GM23338 (cell line): Measurements from ENCODE around the gene NEK6. TPM values are rescaled to one million over a fixed set of nuclear protein-coding genes. Genes with fewer than 3 reads are reported as not detected.

Experiments
- ATAC-seq: fragments of 200-7000 bp; cut with Tn5 transposase; 3 replicates; pipeline ENCODE4 v1.9.1; 2020
- DNase-seq: peaks from one replicate; pipeline ENCODE4 v3.0.0-alpha.2; 2015; ENCODE audit warnings: low spot score
- H2AFZ ChIP-seq: fragments of 200-600 bp; sonication (generic); 2 replicates; pipeline ENCODE4 v1.8.0; 2016; ENCODE audit warnings: antibody characterized with exemption, mild to moderate bottlenecking, moderate library complexity
- H3F3A ChIP-seq: fragments of 200-600 bp; sonication (generic); replicated peaks from 2 replicates; pipeline ENCODE4 v1.8.0; 2017; ENCODE audit warnings: antibody characterized with exemption, mixed run types, low read depth
- H3K27ac ChIP-seq: fragments of 200-600 bp; sonication (generic); 2 replicates; pipeline ENCODE4 v1.6.1; 2016; ENCODE audit warnings: low read depth
- H3K27me3 ChIP-seq: fragments of 200-600 bp; sonication (generic); 2 replicates; pipeline ENCODE4 v1.8.0; 2016; ENCODE audit warnings: mild to moderate bottlenecking, mixed run types, moderate library complexity; ENCODE audit not compliant: insufficient read depth
- H3K36me3 ChIP-seq: fragments of 200-600 bp; sonication (generic); 2 replicates; pipeline ENCODE4 v1.8.0; 2016; ENCODE audit warnings: mild to moderate bottlenecking; ENCODE audit not compliant: insufficient read depth
- H3K4me1 ChIP-seq: fragments of 200-600 bp; sonication (generic); 2 replicates; pipeline ENCODE4 v1.8.0; 2016; ENCODE audit warnings: mild to moderate bottlenecking, moderate library complexity; ENCODE audit not compliant: insufficient read depth
- H3K4me2 ChIP-seq: fragments of 200-600 bp; sonication (generic); 2 replicates; pipeline ENCODE4 v1.7.1; 2017; ENCODE audit warnings: mixed run types
- H3K4me3 ChIP-seq: fragments of 200-600 bp; sonication (generic); 2 replicates; pipeline ENCODE4 v1.6.1; 2016; ENCODE audit warnings: mixed run types
- H3K79me2 ChIP-seq: fragments of 200-600 bp; sonication (generic); replicated peaks from 2 replicates; pipeline ENCODE4 v1.8.0; 2017; ENCODE audit warnings: mild to moderate bottlenecking; ENCODE audit not compliant: insufficient read depth
- H3K9me2 ChIP-seq: fragments of 200-600 bp; sonication (generic); 2 replicates; pipeline ENCODE4 v1.8.0; 2017; ENCODE audit not compliant: insufficient read depth
- H4K20me1 ChIP-seq: fragments of 200-600 bp; sonication (generic); replicated peaks from 2 replicates; pipeline ENCODE4 v1.8.0; 2017; ENCODE audit warnings: mild to moderate bottlenecking; ENCODE audit not compliant: insufficient read depth
- H3K27ac Mint-ChIP-seq: 2 replicates; pipeline ENCODE4 v1.8.0; 2020; ENCODE audit warnings: inconsistent platforms, mild to moderate bottlenecking, moderate library complexity, mixed read lengths
- H3K27me3 Mint-ChIP-seq: 3 replicates; pipeline ENCODE4 v1.8.0; 2022; ENCODE audit warnings: low read depth, mild to moderate bottlenecking, moderate library complexity, mixed read lengths, inconsistent platforms; ENCODE audit not compliant: insufficient read depth, poor library complexity
- H3K36me3 Mint-ChIP-seq: 3 replicates; pipeline ENCODE4 v1.8.0; 2021; ENCODE audit warnings: low read depth, mild to moderate bottlenecking, inconsistent platforms, moderate library complexity, mixed read lengths
- H3K4me1 Mint-ChIP-seq: 3 replicates; pipeline ENCODE4 v1.8.0; 2020; ENCODE audit warnings: mild to moderate bottlenecking, inconsistent platforms, mixed read lengths
- H3K4me3 Mint-ChIP-seq: 3 replicates; pipeline ENCODE4 v1.8.0; 2021; ENCODE audit warnings: moderate library complexity, mild to moderate bottlenecking, inconsistent platforms, mixed read lengths
- H3K9me3 Mint-ChIP-seq: 3 replicates; pipeline ENCODE4 v1.8.0; 2020; ENCODE audit warnings: moderate library complexity, mild to moderate bottlenecking, inconsistent platforms, mixed read lengths
- CREB1 ChIP-seq: fragments of 250-450 bp; sonication (Bioruptor Pico); IDR thresholded peaks from 2 replicates; pipeline ENCODE4 v1.5.0; 2020; ENCODE audit warnings: low read depth, mild to moderate bottlenecking, moderate library complexity
- EZH2 ChIP-seq: fragments of 200-600 bp; sonication (generic); IDR thresholded peaks from one replicate; pipeline ENCODE4 v1.8.0; 2017; ENCODE audit warnings: antibody characterized with exemption, mild to moderate bottlenecking, low read depth; ENCODE audit not compliant: unreplicated experiment
- EZH2phosphoT487 ChIP-seq: fragments of 200-600 bp; sonication (generic); IDR thresholded peaks from one replicate; pipeline ENCODE4 v1.8.1; 2018; ENCODE audit warnings: antibody characterized with exemption; ENCODE audit not compliant: unreplicated experiment
- JUNB ChIP-seq: IDR thresholded peaks from one replicate; pipeline ENCODE4 v1.6.1; 2016; ENCODE audit warnings: antibody characterized with exemption; ENCODE audit not compliant: unreplicated experiment
- NANOG ChIP-seq: IDR thresholded peaks from 2 replicates; pipeline ENCODE4 v1.6.1; 2016; ENCODE audit warnings: antibody characterized with exemption, borderline replicate concordance
- POLR2AphosphoS5 ChIP-seq: IDR thresholded peaks from 2 replicates; pipeline ENCODE4 v1.6.1; 2016; ENCODE audit warnings: antibody characterized with exemption, low read depth
- STAT1 ChIP-seq: IDR thresholded peaks from one replicate; pipeline ENCODE4 v1.6.1; 2016; ENCODE audit warnings: antibody characterized with exemption; ENCODE audit not compliant: unreplicated experiment
- ZNF114 ChIP-seq: fragments of 250-450 bp; sonication (Bioruptor Pico); IDR thresholded peaks from 2 replicates; pipeline ENCODE4 v1.5.0; 2020; ENCODE audit warnings: mild to moderate bottlenecking, moderate library complexity
- ZNF331 ChIP-seq: fragments of 250-450 bp; sonication (Bioruptor Pico); IDR thresholded peaks from 2 replicates; pipeline ENCODE4 v1.5.0; 2020; ENCODE audit warnings: low read depth, mild to moderate bottlenecking, moderate library complexity
- polyA plus RNA-seq: library from polyadenylated mRNA; unstranded; fragments of >200 nt; fragmentation: Nextera tagmentation; extraction: Ambion mirVana; gene quantifications from 2 replicates; pipeline ENCODE4 v1.2.1, GENCODE V29; 2016
- total RNA-seq: library from RNA; depleted of rRNA; stranded (reverse); fragments of >200 nt; shearing (Covaris generic); gene quantifications from 2 replicates; pipeline ENCODE4 v1.2.3, GENCODE V29; 2014
- TF ChIP-seq, protein P1 (sequence below): IDR thresholded peaks from one replicate; pipeline ENCODE4 v1.6.1; 2018; ENCODE audit warnings: antibody characterized with exemption; ENCODE audit not compliant: unreplicated experiment
- TF ChIP-seq, protein P2 (sequence below), 2 experiments: fragments of 200-600 bp in 1 of 2; sonication (generic) in 1 of 2; conservative IDR thresholded peaks; 2 replicates each; pipeline versions ENCODE4 v1.5.1 to v1.6.1; 2016 to 2017; ENCODE audit warnings: antibody characterized with exemption in 2 of 2, low read depth in 2 of 2, mild to moderate bottlenecking in 2 of 2, moderate library complexity in 1 of 2
- TF ChIP-seq, protein P3 (sequence below): IDR thresholded peaks from 2 replicates; pipeline ENCODE4 v1.6.1; 2016; ENCODE audit warnings: antibody characterized with exemption
- TF ChIP-seq, protein P4 (sequence below): fragments of 250-450 bp; sonication (Bioruptor Pico); IDR thresholded peaks from 2 replicates; pipeline ENCODE4 v1.5.0; 2020; ENCODE audit warnings: mild to moderate bottlenecking, moderate library complexity

Gene NEK6
- total and polyA plus RNA-seq, 2 experiments from 2014 or later = 8.1 to 11.2 TPM

DNA sequence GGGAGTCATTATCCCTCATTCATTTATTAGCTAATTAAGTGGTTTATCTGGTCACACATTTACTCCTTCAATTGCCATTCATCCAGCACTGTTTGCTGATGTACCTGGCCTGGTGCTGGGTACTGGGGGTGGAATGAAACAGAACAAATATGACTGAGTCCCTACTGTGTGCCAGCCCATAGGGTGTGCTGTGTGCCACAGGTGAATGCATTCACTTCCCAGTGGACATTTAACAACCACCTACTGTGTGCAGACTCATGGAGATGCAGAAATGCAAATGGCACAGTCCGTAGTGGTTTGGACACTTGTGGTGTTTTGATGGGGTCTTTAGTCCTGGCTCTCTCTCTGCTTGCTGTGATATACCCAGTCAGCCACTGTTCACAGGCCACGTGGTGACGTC, 10.5 kb downstream of the NEK6 start:
- H3K4me2 ChIP-seq = no peak overlapping the region
- H3K36me3 ChIP-seq = no peaks in the 10 kb centered on the region
- Mint-ChIP-seq H3K4me1 (peaks cover 20% of the 10 kb centered on the region), H3K36me3 (no peaks in the 10 kb centered on the region), H3K27ac (no peak overlapping the region), H3K27me3 (peaks cover 6% of the 10 kb centered on the region), H3K9me3 (no peaks in the 10 kb centered on the region), H3K4me3 (no peak overlapping the region)
- no peaks in the 10 kb centered on the region for H3K9me2 ChIP-seq
- DNase-seq = no peak
- no peaks in the 10 kb centered on the region for H3F3A ChIP-seq
- no peak overlapping the region for H3K27ac ChIP-seq
- no peak for ATAC-seq
- no peak overlapping the region for H3K4me3 ChIP-seq
- peaks cover 14% of the 10 kb centered on the region for H3K79me2 ChIP-seq
- TF ChIP-seq STAT1 (no peak), CREB1 (CRISPR knock-in tag) (no peak), EZH2 (no peak), ZNF114 (CRISPR knock-in tag) (no peak), ZNF331 (CRISPR knock-in tag) (no peak), POLR2AphosphoS5 (no peak), EZH2phosphoT487 (no peak), JUNB (no peak), NANOG (no peak)
- TF ChIP-seq, protein P1, sequence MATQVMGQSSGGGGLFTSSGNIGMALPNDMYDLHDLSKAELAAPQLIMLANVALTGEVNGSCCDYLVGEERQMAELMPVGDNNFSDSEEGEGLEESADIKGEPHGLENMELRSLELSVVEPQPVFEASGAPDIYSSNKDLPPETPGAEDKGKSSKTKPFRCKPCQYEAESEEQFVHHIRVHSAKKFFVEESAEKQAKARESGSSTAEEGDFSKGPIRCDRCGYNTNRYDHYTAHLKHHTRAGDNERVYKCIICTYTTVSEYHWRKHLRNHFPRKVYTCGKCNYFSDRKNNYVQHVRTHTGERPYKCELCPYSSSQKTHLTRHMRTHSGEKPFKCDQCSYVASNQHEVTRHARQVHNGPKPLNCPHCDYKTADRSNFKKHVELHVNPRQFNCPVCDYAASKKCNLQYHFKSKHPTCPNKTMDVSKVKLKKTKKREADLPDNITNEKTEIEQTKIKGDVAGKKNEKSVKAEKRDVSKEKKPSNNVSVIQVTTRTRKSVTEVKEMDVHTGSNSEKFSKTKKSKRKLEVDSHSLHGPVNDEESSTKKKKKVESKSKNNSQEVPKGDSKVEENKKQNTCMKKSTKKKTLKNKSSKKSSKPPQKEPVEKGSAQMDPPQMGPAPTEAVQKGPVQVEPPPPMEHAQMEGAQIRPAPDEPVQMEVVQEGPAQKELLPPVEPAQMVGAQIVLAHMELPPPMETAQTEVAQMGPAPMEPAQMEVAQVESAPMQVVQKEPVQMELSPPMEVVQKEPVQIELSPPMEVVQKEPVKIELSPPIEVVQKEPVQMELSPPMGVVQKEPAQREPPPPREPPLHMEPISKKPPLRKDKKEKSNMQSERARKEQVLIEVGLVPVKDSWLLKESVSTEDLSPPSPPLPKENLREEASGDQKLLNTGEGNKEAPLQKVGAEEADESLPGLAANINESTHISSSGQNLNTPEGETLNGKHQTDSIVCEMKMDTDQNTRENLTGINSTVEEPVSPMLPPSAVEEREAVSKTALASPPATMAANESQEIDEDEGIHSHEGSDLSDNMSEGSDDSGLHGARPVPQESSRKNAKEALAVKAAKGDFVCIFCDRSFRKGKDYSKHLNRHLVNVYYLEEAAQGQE = no peak
- TF ChIP-seq, protein P2, sequence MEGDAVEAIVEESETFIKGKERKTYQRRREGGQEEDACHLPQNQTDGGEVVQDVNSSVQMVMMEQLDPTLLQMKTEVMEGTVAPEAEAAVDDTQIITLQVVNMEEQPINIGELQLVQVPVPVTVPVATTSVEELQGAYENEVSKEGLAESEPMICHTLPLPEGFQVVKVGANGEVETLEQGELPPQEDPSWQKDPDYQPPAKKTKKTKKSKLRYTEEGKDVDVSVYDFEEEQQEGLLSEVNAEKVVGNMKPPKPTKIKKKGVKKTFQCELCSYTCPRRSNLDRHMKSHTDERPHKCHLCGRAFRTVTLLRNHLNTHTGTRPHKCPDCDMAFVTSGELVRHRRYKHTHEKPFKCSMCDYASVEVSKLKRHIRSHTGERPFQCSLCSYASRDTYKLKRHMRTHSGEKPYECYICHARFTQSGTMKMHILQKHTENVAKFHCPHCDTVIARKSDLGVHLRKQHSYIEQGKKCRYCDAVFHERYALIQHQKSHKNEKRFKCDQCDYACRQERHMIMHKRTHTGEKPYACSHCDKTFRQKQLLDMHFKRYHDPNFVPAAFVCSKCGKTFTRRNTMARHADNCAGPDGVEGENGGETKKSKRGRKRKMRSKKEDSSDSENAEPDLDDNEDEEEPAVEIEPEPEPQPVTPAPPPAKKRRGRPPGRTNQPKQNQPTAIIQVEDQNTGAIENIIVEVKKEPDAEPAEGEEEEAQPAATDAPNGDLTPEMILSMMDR (conservative IDR thresholded peaks at IDR 0.05; ENCODE audit: low read depth in 2 of 2) = no peak
- TF ChIP-seq, protein P3, sequence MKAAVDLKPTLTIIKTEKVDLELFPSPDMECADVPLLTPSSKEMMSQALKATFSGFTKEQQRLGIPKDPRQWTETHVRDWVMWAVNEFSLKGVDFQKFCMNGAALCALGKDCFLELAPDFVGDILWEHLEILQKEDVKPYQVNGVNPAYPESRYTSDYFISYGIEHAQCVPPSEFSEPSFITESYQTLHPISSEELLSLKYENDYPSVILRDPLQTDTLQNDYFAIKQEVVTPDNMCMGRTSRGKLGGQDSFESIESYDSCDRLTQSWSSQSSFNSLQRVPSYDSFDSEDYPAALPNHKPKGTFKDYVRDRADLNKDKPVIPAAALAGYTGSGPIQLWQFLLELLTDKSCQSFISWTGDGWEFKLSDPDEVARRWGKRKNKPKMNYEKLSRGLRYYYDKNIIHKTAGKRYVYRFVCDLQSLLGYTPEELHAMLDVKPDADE = no peak
- TF ChIP-seq, protein P4, sequence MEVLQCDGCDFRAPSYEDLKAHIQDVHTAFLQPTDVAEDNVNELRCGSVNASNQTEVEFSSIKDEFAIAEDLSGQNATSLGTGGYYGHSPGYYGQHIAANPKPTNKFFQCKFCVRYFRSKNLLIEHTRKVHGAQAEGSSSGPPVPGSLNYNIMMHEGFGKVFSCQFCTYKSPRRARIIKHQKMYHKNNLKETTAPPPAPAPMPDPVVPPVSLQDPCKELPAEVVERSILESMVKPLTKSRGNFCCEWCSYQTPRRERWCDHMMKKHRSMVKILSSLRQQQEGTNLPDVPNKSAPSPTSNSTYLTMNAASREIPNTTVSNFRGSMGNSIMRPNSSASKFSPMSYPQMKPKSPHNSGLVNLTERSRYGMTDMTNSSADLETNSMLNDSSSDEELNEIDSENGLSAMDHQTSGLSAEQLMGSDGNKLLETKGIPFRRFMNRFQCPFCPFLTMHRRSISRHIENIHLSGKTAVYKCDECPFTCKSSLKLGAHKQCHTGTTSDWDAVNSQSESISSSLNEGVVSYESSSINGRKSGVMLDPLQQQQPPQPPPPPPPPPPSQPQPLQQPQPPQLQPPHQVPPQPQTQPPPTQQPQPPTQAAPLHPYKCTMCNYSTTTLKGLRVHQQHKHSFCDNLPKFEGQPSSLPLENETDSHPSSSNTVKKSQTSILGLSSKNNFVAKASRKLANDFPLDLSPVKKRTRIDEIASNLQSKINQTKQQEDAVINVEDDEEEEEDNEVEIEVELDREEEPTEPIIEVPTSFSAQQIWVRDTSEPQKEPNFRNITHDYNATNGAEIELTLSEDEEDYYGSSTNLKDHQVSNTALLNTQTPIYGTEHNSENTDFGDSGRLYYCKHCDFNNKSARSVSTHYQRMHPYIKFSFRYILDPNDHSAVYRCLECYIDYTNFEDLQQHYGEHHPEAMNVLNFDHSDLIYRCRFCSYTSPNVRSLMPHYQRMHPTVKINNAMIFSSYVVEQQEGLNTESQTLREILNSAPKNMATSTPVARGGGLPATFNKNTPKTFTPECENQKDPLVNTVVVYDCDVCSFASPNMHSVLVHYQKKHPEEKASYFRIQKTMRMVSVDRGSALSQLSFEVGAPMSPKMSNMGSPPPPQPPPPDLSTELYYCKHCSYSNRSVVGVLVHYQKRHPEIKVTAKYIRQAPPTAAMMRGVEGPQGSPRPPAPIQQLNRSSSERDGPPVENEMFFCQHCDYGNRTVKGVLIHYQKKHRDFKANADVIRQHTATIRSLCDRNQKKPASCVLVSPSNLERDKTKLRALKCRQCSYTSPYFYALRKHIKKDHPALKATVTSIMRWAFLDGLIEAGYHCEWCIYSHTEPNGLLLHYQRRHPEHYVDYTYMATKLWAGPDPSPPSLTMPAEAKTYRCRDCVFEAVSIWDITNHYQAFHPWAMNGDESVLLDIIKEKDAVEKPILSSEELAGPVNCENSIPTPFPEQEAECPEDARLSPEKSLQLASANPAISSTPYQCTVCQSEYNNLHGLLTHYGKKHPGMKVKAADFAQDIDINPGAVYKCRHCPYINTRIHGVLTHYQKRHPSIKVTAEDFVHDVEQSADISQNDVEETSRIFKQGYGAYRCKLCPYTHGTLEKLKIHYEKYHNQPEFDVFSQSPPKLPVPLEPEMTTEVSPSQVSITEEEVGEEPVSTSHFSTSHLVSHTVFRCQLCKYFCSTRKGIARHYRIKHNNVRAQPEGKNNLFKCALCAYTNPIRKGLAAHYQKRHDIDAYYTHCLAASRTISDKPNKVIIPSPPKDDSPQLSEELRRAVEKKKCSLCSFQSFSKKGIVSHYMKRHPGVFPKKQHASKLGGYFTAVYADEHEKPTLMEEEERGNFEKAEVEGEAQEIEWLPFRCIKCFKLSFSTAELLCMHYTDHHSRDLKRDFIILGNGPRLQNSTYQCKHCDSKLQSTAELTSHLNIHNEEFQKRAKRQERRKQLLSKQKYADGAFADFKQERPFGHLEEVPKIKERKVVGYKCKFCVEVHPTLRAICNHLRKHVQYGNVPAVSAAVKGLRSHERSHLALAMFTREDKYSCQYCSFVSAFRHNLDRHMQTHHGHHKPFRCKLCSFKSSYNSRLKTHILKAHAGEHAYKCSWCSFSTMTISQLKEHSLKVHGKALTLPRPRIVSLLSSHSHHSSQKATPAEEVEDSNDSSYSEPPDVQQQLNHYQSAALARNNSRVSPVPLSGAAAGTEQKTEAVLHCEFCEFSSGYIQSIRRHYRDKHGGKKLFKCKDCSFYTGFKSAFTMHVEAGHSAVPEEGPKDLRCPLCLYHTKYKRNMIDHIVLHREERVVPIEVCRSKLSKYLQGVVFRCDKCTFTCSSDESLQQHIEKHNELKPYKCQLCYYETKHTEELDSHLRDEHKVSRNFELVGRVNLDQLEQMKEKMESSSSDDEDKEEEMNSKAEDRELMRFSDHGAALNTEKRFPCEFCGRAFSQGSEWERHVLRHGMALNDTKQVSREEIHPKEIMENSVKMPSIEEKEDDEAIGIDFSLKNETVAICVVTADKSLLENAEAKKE (CRISPR knock-in tag) = no peak
- H4K20me1 ChIP-seq = peaks cover 5% of the 10 kb centered on the region; the same call in 1 of the 2 replicates
- H3K27me3 ChIP-seq = no peaks in the 10 kb centered on the region
- peaks cover 3% of the 10 kb centered on the region for H3K4me1 ChIP-seq
- no peak overlapping the region for H2AFZ ChIP-seq
